ENCODE measurements around the gene NRTN.

Gene NRTN

DNA sequence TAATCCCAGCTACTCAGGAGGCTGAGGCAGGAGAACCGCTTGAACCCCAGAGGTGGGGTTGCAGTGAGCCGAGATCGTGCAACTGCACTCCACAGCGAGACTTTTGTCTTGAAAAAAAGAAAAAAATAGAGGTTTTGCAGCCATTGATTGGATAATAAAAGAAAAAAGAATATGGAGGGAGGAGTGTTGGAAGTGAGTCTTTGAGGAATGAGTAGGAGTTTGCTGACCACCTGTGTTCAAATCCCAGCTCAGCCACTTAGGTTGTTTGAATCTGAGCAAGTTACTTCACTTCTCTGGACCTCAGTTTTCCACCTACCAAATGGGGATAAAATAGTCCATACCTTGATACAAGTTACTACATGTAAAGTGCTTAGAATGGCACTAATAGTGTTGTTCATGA lies 6.2 kb downstream of the NRTN start:
- DNase-seq (ENCODE audit: extremely low read depth in 1 of 2, low read depth in 1 of 2): no peak

DNA sequence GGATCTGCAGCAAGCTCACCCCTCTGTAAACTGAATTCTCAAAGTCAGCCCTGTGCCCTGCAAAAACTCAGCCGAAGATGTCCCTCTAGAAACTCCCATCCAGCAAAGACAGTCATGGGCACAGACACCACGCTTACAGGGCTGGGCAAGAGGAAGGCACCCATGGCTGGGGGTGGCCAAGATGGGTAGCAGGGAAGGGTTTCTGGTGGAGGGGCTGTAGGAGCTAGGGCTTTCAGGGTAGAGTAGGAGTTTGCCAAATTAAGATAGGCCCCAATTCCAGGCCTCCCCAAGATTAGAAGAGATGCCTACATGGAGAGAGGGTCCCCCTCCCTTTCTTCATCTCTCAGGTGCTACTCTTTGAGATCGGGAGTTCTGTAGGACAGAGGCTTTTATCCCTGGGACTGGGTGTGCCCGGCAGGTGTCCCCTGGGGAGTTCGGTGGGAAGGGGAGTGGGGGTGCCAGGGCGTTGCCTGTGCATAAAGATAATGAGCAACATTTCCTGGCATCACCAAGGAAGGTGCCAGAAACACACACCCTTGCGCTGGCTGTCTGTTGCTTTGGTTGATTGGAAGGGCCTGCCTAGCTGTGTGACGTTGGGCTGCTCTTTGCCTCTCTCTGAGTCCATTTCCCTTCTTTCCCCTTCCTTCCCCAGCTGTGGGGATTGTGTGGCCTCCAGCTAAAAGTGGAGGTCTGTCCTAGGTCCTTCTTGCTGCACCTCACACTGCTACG lies 9.4 kb downstream of the NRTN start:
- DNase-seq (ENCODE audit: extremely low read depth in 1 of 2, low read depth in 1 of 2): no peak

DNA sequence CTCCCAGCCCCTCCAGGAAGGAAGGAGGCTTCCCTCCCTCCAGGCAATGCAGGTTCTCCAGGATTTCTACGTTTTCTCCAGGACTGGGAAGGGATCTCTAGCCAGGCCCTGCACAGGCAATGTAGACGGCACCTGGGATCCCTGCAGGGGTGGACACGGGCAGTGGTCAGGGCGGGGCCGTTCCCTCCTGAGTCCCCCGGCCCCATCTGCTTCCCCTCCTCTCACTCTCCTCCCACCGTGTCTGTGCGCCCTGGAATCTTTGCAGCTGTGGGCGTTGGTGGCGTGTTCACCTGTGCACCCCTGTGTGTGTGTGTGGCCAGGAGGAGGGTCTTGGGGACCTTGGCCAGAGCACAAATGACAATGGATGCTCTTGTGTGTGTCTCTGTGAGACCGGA lies 10.0 kb downstream of the NRTN start:
- DNase-seq (ENCODE audit: extremely low read depth in 1 of 2, low read depth in 1 of 2): no peak

DNA sequence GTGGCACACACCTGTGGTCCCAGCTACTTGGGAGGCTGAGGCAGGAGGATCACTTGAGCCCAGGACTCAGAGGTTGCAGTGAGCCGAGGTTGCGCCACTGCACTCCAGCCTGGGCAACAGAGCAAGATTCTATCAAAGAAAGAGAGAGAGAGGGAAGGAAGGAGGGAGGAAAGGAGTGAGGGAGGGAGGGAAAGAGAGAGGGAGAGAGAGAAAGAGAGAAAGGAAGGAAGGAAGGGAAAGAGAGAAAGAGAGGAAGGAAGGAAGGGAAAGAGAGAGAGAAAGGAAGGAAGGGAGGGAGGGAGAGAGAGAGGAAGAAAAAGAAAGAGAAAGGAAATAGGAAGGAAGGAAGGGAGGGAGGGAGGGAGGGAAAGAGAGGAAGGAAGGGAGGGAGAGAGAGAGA lies 12.4 kb downstream of the NRTN start:
- no peak for DNase-seq (ENCODE audit: extremely low read depth in 1 of 2, low read depth in 1 of 2)

DNA sequence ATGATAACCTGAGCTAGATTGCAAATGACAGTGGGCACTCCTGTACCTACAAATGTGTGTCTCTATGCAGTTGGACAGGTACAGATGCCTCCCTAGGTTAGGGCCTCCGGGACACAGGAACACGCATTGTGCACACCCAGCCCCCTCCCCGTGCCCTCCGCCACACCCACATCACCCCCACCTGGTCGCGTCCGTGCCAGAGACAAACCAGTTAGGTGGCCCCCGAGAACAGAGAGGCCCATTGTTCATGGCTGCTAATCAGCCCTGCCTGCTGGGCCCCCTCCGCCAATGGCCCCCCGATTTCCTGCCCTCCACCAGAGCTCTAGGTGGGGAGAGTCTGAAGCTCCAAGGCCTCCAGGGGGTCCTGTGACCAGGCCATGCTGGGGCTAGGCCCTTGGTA lies 13.7 kb downstream of the NRTN start:
- DNase-seq (ENCODE audit: extremely low read depth in 1 of 2, low read depth in 1 of 2): no peak

DNA sequence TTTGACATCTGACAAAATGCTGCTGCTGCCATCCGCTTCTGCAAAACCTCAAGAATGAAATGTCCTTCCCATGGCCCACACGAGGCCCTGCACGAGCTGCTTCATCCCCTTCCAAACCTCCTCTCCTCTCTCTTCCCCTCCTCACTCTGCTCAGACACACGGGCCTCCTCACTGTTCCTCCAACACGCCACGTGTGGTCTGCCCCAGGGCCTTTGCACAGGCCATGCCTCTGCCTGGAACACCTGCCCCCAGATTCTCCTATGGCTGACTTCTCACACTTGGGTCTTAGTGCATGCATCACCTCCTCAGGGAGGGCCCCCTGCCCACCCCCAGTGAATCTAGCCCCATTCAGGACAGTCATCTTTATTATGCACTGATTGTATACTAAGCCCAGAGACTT lies 15.9 kb downstream of the NRTN start:
- DNase-seq (ENCODE audit: extremely low read depth in 1 of 2, low read depth in 1 of 2): no peak

DNA sequence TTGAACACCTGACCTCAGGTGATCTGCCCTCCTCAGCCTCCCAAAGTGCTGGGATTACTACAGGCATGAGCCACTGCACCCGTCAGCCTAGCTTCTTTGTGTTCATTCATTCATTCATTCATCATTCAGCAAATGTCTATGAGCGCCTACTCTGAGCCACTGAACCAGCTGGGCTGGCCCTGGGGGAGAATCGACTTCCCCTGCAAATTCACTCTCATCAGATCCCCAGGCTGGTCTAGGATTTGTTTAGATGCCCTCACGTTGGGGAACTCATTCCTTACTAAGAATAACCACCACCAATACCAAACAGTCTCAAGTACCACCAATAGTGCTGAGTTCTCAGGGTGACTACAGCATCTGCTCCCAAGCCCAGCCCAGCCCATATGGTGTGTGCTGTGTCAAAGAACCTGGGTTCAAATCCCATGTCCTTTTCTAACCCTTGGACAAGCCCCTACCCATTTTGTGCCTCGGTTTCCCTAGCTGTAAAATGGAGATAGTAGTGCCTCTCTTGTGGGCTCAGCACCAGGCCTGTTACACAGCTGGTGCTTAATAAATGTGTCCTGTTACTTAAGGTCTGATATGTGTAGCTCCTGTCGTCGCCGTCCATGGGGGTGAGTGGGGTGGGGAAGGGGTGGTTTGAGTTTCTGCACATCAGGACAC lies 16.8 kb downstream of the NRTN start:
- no peak for DNase-seq (ENCODE audit: extremely low read depth in 1 of 2, low read depth in 1 of 2)

DNA sequence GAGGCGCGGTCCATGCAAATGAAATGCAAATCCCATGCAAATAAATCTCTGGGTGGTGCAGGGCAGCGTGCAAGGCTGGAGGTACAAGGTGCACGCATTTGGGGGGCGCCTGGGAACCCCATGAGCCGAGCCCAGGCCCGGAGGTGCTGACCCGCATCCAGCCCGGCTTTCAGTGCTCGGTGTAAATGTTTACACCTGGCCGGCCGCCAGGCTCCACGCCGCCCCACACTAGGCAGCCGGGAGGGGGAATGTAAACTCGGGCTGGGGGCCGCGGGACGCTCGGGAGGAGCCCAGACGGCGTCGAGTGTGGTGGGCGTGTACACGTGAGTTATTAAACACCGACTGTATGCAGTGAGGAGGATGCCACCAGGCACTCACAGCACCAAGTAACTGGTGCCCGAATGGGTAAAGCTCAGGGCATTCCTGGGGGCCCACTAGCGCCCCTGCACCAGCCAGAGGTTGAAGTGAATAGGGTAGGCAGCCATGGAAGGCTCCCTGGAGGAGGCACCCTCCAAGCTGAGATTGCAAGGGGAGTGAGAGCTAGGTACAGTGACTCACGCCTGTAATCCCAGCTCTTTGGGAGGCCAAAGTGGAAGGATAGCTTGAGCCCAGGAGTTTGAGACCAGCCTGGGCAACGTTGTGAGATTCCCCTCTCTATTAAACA lies 17.4 kb downstream of the NRTN start:
- DNase-seq (ENCODE audit: extremely low read depth in 1 of 2, low read depth in 1 of 2): no peak

DNA sequence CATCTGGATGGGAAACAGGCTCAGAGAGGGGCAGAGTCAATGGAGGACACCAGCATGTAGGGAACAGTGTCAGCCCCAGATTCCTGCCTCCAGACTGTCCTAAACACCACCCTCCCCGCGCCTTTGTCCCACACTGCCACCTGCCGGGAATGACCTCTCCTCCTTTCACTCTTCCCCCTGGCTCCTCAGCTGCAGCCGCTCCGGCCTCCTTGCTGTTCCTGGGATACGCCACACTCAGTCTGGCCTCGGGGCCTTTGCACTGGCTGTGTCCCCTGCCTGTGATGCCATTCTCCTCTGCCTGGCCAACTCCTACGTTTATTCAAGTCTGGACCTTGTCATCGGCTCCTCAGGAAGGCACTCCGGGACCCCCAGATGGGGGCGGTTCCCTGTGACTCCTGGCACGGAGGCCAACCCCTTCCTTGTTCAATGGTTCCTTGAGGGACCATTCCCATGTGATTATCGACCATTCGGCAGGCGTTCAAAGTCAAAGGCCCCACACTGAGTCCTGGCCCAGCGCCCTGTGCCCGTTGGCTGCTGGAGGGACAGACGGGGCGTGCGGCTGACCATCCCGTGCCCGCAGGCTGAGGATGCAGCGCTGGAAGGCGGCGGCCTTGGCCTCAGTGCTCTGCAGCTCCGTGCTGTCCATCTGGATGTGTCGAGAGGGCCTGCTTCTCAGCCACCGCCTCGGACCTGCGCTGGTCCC lies 18.9 kb downstream of the NRTN start:
- no peak for DNase-seq (ENCODE audit: extremely low read depth in 1 of 2, low read depth in 1 of 2)

DNA sequence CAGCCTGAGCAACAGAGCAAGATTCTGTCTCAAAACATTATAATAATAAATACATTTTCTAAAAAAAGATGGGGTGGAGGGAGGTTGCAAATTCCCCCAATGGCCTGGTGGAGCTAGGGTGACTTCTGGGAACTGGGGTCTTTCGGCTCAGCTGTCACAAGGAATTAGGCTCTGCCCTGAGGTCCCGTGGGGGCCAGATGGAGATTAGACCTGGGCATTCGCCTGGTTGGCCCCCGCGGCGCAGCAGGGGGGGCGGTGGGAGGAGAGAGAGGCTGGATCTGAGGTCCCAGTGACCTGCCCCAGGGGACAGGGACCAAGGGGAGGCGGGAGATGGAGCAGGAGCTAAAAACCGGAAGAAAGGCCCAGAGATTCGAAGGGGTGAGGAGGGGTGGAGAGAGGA lies 19.9 kb downstream of the NRTN start:
- DNase-seq (ENCODE audit: extremely low read depth in 1 of 2, low read depth in 1 of 2): no peak

DNA sequence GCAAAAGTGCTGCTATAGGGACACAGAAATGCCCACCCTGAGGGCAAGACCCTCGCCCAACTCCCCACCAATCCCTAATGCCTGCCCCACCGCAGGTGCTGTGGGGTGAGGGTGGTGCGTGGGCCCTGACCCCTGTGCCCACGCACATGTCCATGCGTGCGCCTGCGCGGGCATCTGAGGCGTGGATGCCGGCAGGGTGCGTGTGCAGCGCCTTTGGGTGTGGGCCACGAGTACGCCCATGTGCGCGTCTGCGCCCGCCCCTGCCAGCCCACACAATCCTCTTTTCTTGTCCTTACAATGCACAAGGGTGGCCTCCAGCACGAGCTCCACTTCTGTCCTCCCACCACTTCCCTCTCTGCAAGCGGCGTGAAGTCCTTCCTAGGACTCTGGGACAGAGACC lies 20.3 kb downstream of the NRTN start:
- no peak for DNase-seq (ENCODE audit: extremely low read depth in 1 of 2, low read depth in 1 of 2)

DNA sequence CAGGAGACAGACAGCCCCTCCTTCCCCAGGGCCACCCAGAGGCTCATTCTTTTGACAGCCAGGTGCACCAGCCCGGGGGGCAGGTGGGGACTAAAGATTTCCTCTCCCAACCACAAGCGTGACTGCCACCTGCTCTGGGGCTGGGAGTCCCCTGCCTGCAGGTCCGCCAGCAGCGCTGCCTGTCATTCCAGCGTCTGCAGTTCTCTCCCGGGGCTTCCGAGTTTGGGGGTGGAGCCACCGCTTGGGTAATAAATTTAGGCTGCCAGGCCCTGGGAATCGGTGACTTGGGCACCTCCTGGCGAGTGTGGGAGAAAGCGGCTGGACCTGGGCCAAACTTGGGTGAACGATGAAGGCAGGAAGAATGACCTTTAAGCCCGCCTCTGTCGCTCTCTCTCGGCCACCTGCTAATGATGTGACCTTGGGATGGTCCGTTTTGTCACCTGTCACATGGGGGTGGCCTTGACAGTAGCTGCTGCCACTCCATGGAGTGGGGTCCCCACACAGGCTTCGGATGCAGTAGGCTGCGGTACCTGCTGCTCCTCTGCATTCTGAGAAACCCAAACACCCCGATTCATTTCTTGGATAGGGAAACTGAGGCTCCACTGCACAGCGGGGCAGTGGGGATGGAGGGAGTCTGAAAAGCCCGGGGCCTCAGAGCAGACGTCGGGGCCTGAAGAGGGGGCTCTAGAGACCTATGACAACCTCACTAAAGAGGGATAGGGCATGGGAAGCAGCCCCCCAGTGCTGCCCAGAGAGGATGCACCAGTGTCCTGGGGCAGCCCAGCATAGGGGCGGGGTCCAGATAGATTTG lies 21.9 kb downstream of the NRTN start:
- DNase-seq (ENCODE audit: extremely low read depth in 1 of 2, low read depth in 1 of 2): no peak

DNA sequence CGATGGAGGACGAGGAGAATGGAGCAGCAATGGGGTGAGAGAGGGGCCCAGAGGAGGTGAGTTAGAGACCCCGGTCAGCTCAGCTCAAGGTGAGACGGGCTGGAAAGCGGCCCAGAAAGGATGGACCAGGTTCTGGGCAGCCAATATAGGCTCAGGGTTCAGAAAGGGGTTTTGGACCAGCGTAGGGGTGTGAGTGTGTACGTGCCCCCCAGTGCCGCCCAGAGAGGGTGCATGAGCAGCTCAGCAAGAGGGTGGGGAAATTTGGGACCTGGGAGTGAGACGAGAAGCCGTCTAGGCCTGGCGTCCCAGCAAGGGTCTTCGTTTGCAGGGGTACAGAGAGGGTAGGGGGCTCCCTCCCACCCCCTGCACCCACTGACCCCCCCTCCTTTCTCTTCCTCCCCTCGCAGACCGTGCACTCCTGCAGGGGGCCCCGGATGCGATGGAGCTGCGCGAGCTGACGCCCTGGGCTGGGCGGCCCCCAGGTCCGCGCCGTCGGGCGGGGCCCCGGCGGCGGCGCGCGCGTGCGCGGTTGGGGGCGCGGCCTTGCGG lies 22.5 kb downstream of the NRTN start:
- DNase-seq (ENCODE audit: extremely low read depth in 1 of 2, low read depth in 1 of 2): no peak

DNA sequence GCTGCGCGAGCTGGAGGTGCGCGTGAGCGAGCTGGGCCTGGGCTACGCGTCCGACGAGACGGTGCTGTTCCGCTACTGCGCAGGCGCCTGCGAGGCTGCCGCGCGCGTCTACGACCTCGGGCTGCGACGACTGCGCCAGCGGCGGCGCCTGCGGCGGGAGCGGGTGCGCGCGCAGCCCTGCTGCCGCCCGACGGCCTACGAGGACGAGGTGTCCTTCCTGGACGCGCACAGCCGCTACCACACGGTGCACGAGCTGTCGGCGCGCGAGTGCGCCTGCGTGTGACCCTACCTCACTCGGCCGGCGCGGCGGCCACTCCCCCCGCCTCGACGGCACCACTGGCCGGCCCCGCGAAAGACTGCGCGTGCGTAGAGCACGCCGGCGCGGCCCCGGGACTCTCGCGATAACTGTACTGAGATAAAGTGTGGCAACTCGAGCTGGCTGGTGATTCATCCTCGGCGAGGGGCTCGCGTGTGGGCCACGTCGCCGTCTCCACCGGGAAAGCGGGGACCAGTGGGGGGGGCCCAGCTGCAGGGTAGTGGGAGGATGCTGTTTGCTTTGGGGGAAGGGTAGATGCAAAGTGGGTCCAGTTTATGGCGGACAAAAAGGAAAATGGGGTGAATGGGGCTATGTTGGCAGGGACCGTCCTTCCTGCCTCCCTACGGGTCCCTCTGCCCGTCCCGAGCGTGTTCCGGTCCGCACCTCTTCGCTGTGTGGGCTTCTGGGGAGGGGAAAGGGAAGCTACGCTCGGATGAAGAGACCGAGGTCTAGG lies 23.2 kb downstream of the NRTN start:
- peak; percentile 89 to 98 for DNase-seq (ENCODE audit: extremely low read depth in 1 of 2, low read depth in 1 of 2)

DNA sequence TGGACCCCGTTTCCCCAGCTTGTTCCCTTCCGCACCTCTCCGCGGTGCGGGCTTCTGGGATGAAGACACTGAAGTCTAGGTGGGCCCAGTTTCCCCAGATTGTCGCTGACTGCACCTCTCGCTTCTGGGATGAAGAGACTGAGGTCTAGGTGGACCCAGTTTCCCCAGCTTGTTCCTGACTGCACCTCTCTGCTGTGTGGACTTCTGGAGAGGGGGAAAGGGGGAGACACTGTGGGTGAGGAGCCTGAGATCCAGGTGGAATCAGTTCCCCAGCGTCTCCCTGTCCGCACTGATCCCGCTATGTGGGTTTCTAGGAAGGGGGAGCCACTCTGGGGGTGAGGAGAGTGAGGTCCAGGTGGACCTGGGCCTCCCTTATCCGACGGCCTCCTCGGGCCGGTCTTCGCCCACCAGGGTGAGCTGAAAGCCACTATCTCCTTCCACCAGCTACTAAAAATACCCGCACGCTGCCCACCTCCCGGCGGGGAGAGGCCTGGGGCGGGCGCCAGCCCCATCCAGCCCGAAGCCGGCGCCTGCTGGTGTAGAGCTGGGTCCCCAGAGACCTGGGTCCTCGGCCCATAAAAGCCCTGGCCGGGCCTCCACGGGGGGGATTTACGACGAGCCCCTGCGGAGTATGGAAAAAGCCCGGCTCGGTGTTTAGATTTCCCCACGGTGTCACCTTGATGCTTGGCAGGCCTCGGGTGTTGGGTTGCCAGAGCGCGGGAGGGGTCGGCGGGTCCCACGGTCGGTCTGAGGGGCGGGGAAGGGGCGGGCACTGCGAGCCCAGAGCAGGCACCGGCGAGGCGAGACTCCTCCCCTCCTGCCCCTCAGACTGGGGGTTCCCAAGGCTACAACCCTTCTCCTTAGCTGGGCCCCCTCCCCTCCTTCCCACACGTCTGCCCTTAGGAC lies 24.0 kb downstream of the NRTN start:
- DNase-seq (ENCODE audit: extremely low read depth in 1 of 2, low read depth in 1 of 2): peak in 1 of 2 donors; percentile 30

DNA sequence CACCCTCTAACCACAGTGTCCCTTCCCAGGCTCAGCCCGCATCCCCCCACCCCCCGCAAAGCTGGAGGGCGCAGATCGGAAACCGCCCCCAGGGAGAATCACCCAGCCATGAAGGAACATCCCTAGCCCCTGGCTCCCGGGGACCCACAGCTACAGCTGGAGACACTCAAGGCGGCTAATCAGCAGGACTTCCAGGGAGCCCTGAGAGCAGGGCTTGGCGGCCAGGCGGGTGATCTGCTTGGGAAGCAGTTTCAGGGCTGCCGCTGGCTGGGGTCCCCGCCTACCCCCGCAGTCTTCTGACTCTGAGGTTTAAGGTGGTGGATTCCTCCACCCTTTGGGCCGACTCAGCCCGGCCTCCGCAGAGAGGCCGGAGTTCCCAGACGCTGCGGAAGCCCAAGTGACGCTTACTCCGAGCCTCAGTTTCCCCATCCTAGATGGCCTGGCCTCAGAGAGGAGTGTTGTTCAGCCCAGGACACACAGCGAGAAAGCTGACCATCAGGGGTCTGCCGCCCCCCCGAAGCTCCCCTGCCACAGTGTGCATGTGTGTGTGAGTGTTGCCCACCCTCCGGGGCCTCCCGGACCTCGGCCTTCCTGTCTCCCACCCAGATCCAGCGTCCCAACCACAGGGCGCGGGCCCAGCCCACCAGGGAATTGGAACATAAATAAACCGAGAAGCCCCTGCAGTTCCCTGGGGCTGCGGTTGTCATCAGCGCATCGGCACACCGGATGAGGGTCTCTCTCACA lies 24.9 kb downstream of the NRTN start:
- no peak for DNase-seq (ENCODE audit: extremely low read depth in 1 of 2, low read depth in 1 of 2)

DNA sequence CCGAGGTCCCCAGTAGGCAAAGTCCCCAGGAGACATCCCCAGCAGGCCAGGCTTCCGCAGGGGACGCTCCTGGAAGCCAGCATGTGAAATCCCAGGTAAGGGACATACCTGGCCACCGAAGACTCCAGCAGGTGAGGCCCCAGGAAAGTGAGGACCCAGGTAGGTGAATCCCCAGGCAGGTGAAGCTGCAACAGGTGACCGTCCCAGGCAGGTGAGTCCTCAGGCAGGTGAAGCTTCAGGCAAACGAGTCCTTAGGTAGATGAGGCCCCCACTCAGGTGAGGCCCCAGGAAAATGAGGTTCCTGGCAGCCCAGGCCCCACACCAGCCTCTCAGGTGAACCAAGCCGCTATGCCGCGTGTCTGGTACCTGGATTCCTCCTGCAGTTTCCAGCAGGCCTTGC lies 26.3 kb downstream of the NRTN start:
- DNase-seq (ENCODE audit: extremely low read depth in 1 of 2, low read depth in 1 of 2): no peak

DNA sequence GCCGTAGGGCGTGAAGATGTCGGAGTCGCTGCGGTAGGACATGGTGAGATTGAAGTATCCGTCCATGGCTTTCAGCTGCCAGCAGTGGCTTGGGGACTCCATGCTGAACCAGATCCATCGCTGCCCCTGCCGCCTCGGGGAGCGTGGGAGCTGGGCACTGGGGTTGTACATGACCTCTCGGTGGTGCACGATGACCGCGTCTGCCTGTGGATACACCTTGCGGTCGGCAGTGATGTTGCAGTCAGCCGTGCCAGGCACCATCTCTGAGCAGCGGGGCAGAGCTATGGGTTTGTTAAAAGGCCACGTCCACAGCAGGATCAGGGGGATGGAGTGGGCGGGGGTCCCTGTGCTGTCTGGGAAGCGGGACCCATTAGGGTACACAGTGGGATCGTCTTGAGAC lies 27.2 kb downstream of the NRTN start:
- DNase-seq (ENCODE audit: extremely low read depth in 1 of 2, low read depth in 1 of 2): no peak
